ENCODE measurements around the gene CERKL.

Gene CERKL

GRCh38 chr2:181588546-181588945, 68.4 kb downstream of the CERKL start:
- no peak for TF ChIP-seq CTCF (conservative IDR thresholded peaks at IDR 0.05; ENCODE audit: low read depth, low read length)
- H3K4me3 ChIP-seq (ENCODE audit: low read length): no peak overlapping the region
- no peak for DNase-seq (ENCODE audit: low read depth)

- DNase-seq (ENCODE audit: low read depth): no peak
- TF ChIP-seq CTCF (conservative IDR thresholded peaks at IDR 0.05; ENCODE audit: low read depth, low read length): no peak
- H3K4me3 ChIP-seq (ENCODE audit: low read length): no peak overlapping the region
Measured at GRCh38 chr2:181586569-181587081, 70.3 kb downstream of the CERKL start.

- no peak overlapping the region for H3K4me3 ChIP-seq (ENCODE audit: low read length)
- no peak for DNase-seq (ENCODE audit: low read depth)
- no peak for TF ChIP-seq CTCF (conservative IDR thresholded peaks at IDR 0.05; ENCODE audit: low read depth, low read length)
Measured at GRCh38 chr2:181585732-181586131, 71.2 kb downstream of the CERKL start.

- no peak overlapping the region for H3K4me3 ChIP-seq (ENCODE audit: low read length)
- DNase-seq (ENCODE audit: low read depth): no peak
- peak; percentile 29 for TF ChIP-seq CTCF (conservative IDR thresholded peaks at IDR 0.05; ENCODE audit: low read depth, low read length)
Measured at GRCh38 chr2:181581534-181581933, 75.4 kb downstream of the CERKL start.

- DNase-seq (ENCODE audit: low read depth): no peak
- TF ChIP-seq CTCF (conservative IDR thresholded peaks at IDR 0.05; ENCODE audit: low read depth, low read length): no peak
- H3K4me3 ChIP-seq (ENCODE audit: low read length): no peak overlapping the region
Measured at GRCh38 chr2:181578829-181579228, 78.1 kb downstream of the CERKL start.

GRCh38 chr2:181576431-181576830, 80.5 kb downstream of the CERKL start:
- DNase-seq (ENCODE audit: low read depth): no peak
- TF ChIP-seq CTCF (conservative IDR thresholded peaks at IDR 0.05; ENCODE audit: low read depth, low read length): no peak
- H3K4me3 ChIP-seq (ENCODE audit: low read length): no peak overlapping the region

- TF ChIP-seq CTCF (conservative IDR thresholded peaks at IDR 0.05; ENCODE audit: low read depth, low read length): no peak
- no peak overlapping the region for H3K4me3 ChIP-seq (ENCODE audit: low read length)
- DNase-seq (ENCODE audit: low read depth): no peak
Measured at GRCh38 chr2:181575650-181576025, 81.3 kb downstream of the CERKL start.

Data from retinal pigment epithelial cell (primary cell).